CD4-positive, alpha-beta memory T cell (primary cell): ENCODE data around the gene WDR26. TPM values are rescaled to one million over a fixed set of nuclear protein-coding genes. Genes with fewer than 3 reads are reported as not detected.
A peak's percentile ranks its signal among the peaks of the same experiment; 100 is the strongest.
"Not testable (repeated sequence)": the region's sequence is repeated elsewhere in the genome, so short reads cannot be mapped to it uniquely, and the experiment has no call there.

ENCODE experiments used
- CTCF ChIA-PET: fragments of 350-600 bp; sonication (Branson Sonifier 250); formaldehyde crosslinking; loops from one replicate; lab custom pipeline; 2021; ENCODE audit warnings: inconsistent platforms; ENCODE audit not compliant: partially characterized antibody; lab: Charles Lee
- POLR2A ChIA-PET: fragments of 350-600 bp; sonication (Branson Sonifier 250); formaldehyde crosslinking; loops from one replicate; lab custom pipeline; 2021; ENCODE audit not compliant: partially characterized antibody; lab: Charles Lee
- DNase-seq, 5 donors: peaks; one replicate each; pipeline versions ENCODE4 v3.0.0 to v3.0.0-alpha.2; 2020 to 2022; ENCODE audit warnings: mixed read lengths in 1 of 5
- H3K27ac ChIP-seq: one replicate; pipeline ENCODE4 v1.7.0; 2013; ENCODE audit warnings: low read depth, low read length
- H3K27me3 ChIP-seq: 2 replicates; pipeline ENCODE4 v1.7.0; 2013; ENCODE audit warnings: mild to moderate bottlenecking, low read length, moderate library complexity; ENCODE audit not compliant: insufficient read depth
- H3K36me3 ChIP-seq: 2 replicates; pipeline ENCODE4 v1.7.0; 2013; ENCODE audit warnings: mild to moderate bottlenecking, low read length, moderate library complexity; ENCODE audit not compliant: insufficient read depth
- H3K4me1 ChIP-seq: 2 replicates; pipeline ENCODE4 v1.7.0; 2013; ENCODE audit warnings: mild to moderate bottlenecking, low read length, moderate library complexity; ENCODE audit not compliant: insufficient read depth
- H3K4me3 ChIP-seq, 2 donors: one replicate each; pipeline ENCODE4 v1.7.0; 2013; ENCODE audit warnings: low read length in 2 of 2, mild to moderate bottlenecking in 1 of 2
- H3K9me3 ChIP-seq, 2 donors: one replicate each; pipeline ENCODE4 v1.7.0; 2013; ENCODE audit warnings: low read length in 2 of 2, control low read depth in 1 of 2; ENCODE audit not compliant: control insufficient read depth in 1 of 2
- H3K27ac Mint-ChIP-seq, 7 donors: one replicate each; pipeline ENCODE4 v1.8.0; 2020 to 2021; ENCODE audit warnings: mixed read lengths in 7 of 7, mild to moderate bottlenecking in 6 of 7, inconsistent platforms in 3 of 7, moderate library complexity in 3 of 7
- H3K27me3 Mint-ChIP-seq, 2 donors: one replicate each; pipeline ENCODE4 v1.8.0; 2020 to 2021; ENCODE audit warnings: mixed read lengths in 2 of 2
- H3K36me3 Mint-ChIP-seq, 2 donors: one replicate each; pipeline ENCODE4 v1.8.0; 2020 to 2021; ENCODE audit warnings: mixed read lengths in 2 of 2, inconsistent platforms in 1 of 2, mild to moderate bottlenecking in 1 of 2
- H3K4me1 Mint-ChIP-seq, 4 donors: one replicate each; pipeline ENCODE4 v1.8.0; 2020 to 2021; ENCODE audit warnings: mixed read lengths in 4 of 4, mild to moderate bottlenecking in 1 of 4
- H3K4me3 Mint-ChIP-seq, 8 donors: one replicate each; pipeline ENCODE4 v1.8.0; 2020 to 2021; ENCODE audit warnings: mixed read lengths in 8 of 8, mild to moderate bottlenecking in 7 of 8, moderate library complexity in 6 of 8, inconsistent platforms in 3 of 8
- H3K9me3 Mint-ChIP-seq, 8 donors: one replicate each; pipeline ENCODE4 v1.8.0; 2020 to 2021; ENCODE audit warnings: mixed read lengths in 8 of 8, mild to moderate bottlenecking in 5 of 8, inconsistent platforms in 3 of 8, moderate library complexity in 1 of 8
- intact Hi-C: fragments of 100-400 bp; cut with micrococcal nuclease; formaldehyde crosslinking; loops from one replicate; pipeline ENCODE4 v1.15.1; 2023
- polyA plus RNA-seq, 2 donors: library from polyadenylated mRNA; unstranded; fragments of 300-500 nt; fragmentation: Illumina TruSeq; gene quantifications; one replicate each; pipeline ENCODE4 v1.2.3, GENCODE V29; 2021
- total RNA-seq, 2 experiments: library from RNA; stranded (reverse); gene quantifications; one replicate each; pipeline ENCODE4 v1.2.3, GENCODE V29; 2021

The WDR26 gene
- total and polyA plus RNA-seq, 4 experiments from 2014 or later = 2.9 to 123 (median 62.4) TPM

DNA sequence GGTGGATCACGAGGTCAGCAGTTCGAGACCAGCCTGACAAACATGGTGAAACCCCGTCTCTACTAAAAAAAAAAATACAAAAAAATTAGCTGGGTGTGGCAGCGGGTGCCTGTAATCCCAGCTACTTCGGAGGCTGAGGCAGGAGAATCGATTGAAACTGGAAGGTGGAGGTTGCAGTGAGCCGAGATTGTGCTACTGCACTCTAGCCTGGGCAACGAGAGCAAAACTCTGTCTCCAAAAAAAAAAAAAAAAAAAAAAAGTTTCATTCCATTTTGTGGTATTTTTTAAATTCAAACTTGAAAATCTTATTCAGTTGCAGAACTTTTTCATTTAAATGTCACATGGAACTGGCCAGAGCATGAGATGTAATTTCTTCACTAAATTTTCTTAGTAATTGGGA, 7.7 kb downstream of the WDR26 start:
- intact Hi-C loops, H3K27ac ChIP-seq, H3K4me3 ChIP-seq, H3K9me3 ChIP-seq, H3K27me3 Mint-ChIP-seq, H3K27me3 ChIP-seq, H3K9me3 Mint-ChIP-seq, DNase-seq, H3K4me3 Mint-ChIP-seq: not testable (repeated sequence)
- Mint-ChIP-seq H3K4me1 (peaks cover 32 to 63% (median 52%) of the 10 kb centered on the region in 4 donors), H3K36me3 (peaks cover 42 to 67% of the 10 kb centered on the region in 2 donors), H3K27ac (peak overlapping the region in 1 of 7 donors; percentile 56)
- ChIA-PET CTCF (interaction anchor here (1.0 to 9.7 kb wide), 2 partner anchors 11 to 30 kb away, joined by 5 to 79 read pairs; no protein-coding TSS in a partner anchor), POLR2A (interaction anchor here (0.9 kb wide), 1 partner anchor 30 kb away, joined by 3 read pairs; no protein-coding TSS in a partner anchor)
- Histone ChIP-seq H3K36me3 (peaks cover 34% of the 10 kb centered on the region), H3K4me1 (peaks cover 55% of the 10 kb centered on the region)

DNA sequence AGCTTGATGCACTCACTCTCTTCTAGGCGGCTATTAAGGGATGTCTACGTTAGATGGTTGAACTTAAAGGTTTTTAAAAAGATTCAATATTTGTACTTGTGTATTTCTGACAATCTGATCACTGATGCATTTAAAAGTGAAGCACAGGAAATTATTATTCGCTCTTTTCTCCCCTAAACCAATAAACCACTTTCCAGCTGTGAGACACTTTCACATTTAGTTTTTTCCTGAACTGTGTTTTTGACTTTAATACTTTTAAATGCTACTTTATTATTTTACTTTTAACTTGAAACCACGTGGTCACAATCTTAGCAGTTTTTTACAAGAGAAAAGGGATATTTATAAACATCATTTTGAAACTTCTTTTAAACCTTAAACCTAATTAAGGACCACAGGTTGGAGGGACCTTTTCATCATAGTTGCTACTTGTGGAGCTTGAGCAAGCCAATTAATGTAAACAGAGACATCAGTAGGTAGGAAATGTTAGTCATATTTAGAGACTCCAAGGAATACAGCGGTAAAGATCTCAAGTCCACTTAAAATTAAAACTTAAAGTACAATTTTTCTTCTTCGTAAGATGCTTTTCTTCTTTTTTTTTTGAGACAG, 9.2 kb downstream of the WDR26 start:
- no peaks in the 10 kb centered on the region for H3K9me3 Mint-ChIP-seq
- H3K4me1 Mint-ChIP-seq = peaks cover 23 to 51% (median 42%) of the 10 kb centered on the region in 4 donors
- POLR2A ChIA-PET = interaction anchor here (0.6 to 2.9 kb wide), 2 partner anchors 9 to 300 kb away, joined by 3 to 14 read pairs; partner anchors contain the start of gene WDR26
- peaks cover 41% of the 10 kb centered on the region for H3K4me1 ChIP-seq
- H3K27me3 Mint-ChIP-seq = no peaks in the 10 kb centered on the region
- H3K36me3 ChIP-seq = peaks cover 46% of the 10 kb centered on the region
- peaks cover 48 to 68% of the 10 kb centered on the region in 2 donors for H3K36me3 Mint-ChIP-seq
- H3K27me3 ChIP-seq = no peaks in the 10 kb centered on the region
- CTCF ChIA-PET = interaction anchor here (0.5 to 0.8 kb wide), 2 partner anchors 32 to 302 kb away, joined by 3 to 4 read pairs; no protein-coding TSS in a partner anchor
- no peak overlapping the region for H3K27ac ChIP-seq
- peak overlapping the region in 5 of 7 donors; percentile 1 to 62 (median 10) for H3K27ac Mint-ChIP-seq
- H3K4me3 ChIP-seq = no peak overlapping the region
- peak overlapping the region in 1 of 8 donors; percentile 28 for H3K4me3 Mint-ChIP-seq
- intact Hi-C loops = no loop called here
- H3K9me3 ChIP-seq = no peaks in the 10 kb centered on the region
- no peak for DNase-seq

DNA sequence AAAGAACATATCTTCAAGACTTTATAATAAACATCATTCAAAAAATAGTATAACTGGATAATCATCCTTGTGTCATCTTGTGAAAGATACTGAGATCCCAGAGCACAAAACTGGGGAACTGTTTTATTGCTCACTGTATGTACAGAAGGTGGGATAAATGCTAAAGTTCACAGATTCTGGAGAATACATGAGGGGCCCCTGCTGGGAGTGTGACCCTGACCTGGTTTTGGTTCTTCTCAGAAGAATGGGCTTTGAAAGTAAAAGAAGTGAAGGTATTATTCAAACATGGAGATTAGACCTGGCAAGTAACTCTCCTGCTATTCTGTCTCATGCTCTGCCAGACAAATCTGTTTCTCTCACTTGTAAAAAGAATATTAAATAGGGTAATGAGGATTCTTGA, 14.5 kb downstream of the WDR26 start:
- intact Hi-C loops = no loop called here
- H3K27me3 Mint-ChIP-seq = no peaks in the 10 kb centered on the region
- CTCF ChIA-PET = no interaction called here

DNA sequence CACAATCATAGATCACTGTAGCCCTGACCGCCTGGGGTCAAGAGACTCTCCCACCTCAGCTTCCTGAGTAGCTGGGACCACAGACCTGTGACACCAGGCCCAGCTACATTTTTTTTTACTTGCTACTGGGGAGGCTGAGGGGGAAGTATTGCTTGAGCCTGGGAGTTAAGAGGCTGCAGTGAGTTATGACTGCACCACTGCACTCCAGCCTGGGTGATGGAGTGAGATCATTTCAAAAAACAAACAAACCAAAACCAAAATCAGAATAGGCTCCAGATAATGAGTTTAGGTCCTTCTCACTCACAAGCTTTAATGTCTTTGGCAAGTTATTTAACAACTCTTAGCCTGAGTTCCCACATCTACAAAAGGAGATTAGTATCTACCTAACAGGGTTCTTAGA, 22.8 kb downstream of the WDR26 start:
- Histone ChIP-seq H3K4me3 (no peak overlapping the region), H3K36me3 (peaks cover 31% of the 10 kb centered on the region), H3K27me3 (no peaks in the 10 kb centered on the region), H3K4me1 (peaks cover 9% of the 10 kb centered on the region), H3K27ac (no peak overlapping the region), H3K9me3 (no peaks in the 10 kb centered on the region)
- peaks cover 27 to 54% of the 10 kb centered on the region in 2 donors for H3K36me3 Mint-ChIP-seq
- CTCF ChIA-PET = interaction anchor here (0.9 to 1.1 kb wide), 3 partner anchors 18 to 47 kb away, joined by 3 read pairs; no protein-coding TSS in a partner anchor
- H3K27ac Mint-ChIP-seq = peak overlapping the region in 3 of 7 donors; percentile 21 to 73 (median 70)
- intact Hi-C loops = loop anchor here (2.0 kb wide), 1 partner anchor 13 kb away; no protein-coding TSS in a partner anchor
- H3K4me3 Mint-ChIP-seq = no peak overlapping the region
- POLR2A ChIA-PET = interaction anchor here (1.1 to 1.8 kb wide), 2 partner anchors 10 to 32 kb away, joined by 3 to 5 read pairs; no protein-coding TSS in a partner anchor
- DNase-seq = no peak
- H3K9me3 Mint-ChIP-seq = peaks cover 0 to 1% (median 0%) of the 10 kb centered on the region in 8 donors
- peaks cover 16 to 34% (median 24%) of the 10 kb centered on the region in 4 donors for H3K4me1 Mint-ChIP-seq
- H3K27me3 Mint-ChIP-seq = no peaks in the 10 kb centered on the region

More for the DNA sequence above, 14.5 kb downstream of the WDR26 start:
- Mint-ChIP-seq H3K36me3 (peaks cover 65 to 84% of the 10 kb centered on the region in 2 donors), H3K4me1 (peaks cover 15 to 36% (median 29%) of the 10 kb centered on the region in 4 donors), H3K9me3 (no peaks in the 10 kb centered on the region), H3K27ac (peak overlapping the region in 1 of 7 donors; percentile 42), H3K4me3 (no peak overlapping the region)
- Histone ChIP-seq H3K4me1 (peaks cover 7% of the 10 kb centered on the region), H3K27ac (no peak overlapping the region), H3K27me3 (no peaks in the 10 kb centered on the region), H3K4me3 (no peak overlapping the region), H3K9me3 (no peaks in the 10 kb centered on the region), H3K36me3 (peaks cover 73% of the 10 kb centered on the region)
- no peak for DNase-seq
- POLR2A ChIA-PET = interaction anchor here (0.9 kb wide), 1 partner anchor 37 kb away, joined by 4 read pairs; no protein-coding TSS in a partner anchor

DNA sequence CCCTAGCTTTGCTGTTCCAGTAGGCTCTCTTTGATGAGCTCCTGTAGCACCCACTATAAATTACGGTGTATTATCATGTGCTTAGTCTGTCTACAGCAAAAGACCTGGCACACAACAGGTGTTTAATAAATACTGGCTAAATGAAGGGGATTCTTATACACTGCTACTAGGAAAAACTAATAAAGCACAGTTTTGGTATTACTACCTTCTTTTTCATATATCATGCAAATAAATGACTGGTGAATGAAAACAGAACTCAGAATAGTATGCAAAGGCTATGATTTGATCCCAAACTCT, 26.4 kb downstream of the WDR26 start:
- peaks cover 27 to 46% (median 35%) of the 10 kb centered on the region in 4 donors for H3K4me1 Mint-ChIP-seq
- H3K36me3 Mint-ChIP-seq = peaks cover 37 to 66% of the 10 kb centered on the region in 2 donors
- no peak overlapping the region for H3K4me3 Mint-ChIP-seq
- H3K9me3 Mint-ChIP-seq = no peaks in the 10 kb centered on the region
- H3K27me3 ChIP-seq = no peaks in the 10 kb centered on the region
- H3K4me1 ChIP-seq = peaks cover 9% of the 10 kb centered on the region
- ChIA-PET CTCF (interaction anchor here (0.8 kb wide), 1 partner anchor 10 kb away, joined by 3 read pairs; no protein-coding TSS in a partner anchor), POLR2A (interaction anchor here (0.8 to 1.2 kb wide), 2 partner anchors 22 to 49 kb away, joined by 3 read pairs; no protein-coding TSS in a partner anchor)
- H3K27me3 Mint-ChIP-seq = no peaks in the 10 kb centered on the region
- no peak overlapping the region for H3K27ac ChIP-seq
- H3K27ac Mint-ChIP-seq = no peak overlapping the region
- H3K36me3 ChIP-seq = peaks cover 54% of the 10 kb centered on the region
- intact Hi-C loops = no loop called here
- no peaks in the 10 kb centered on the region for H3K9me3 ChIP-seq
- H3K4me3 ChIP-seq = no peak overlapping the region
- no peak for DNase-seq

DNA sequence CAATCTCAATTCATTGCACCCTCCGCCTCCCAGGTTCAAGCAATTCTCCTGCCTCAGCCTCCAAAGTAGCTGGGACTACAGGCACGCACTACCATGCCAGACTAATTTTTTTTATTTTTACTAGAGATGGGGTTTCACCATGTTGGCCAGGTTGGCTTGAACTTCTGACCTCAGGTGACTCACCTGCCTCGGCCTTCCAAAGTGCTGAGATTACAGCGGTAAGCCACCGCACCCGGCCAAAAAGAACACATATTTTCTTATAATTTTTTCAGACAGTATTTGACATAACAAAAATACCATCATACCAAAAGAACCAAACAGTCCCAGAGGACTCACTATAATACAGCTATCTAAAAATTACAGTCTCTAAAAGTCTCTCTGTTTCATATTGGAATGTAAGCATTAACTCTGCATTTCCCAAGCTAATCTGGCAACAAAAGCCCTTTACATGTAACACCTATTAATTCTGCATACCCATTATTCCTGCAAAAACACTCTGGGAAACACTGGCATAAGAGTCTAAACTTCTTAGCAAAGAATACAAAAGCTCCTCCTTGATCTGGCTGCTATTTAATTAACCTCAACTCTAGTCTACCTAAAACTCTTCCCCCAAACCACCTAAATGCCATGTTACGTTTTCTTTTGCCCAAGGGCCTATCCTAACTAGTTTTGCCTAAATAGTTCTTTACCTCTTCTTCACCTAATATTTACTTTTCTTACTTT, 26.9 kb downstream of the WDR26 start:
- H3K9me3 Mint-ChIP-seq = no peaks in the 10 kb centered on the region
- DNase-seq = no peak
- no peak overlapping the region for H3K4me3 Mint-ChIP-seq
- POLR2A ChIA-PET = interaction anchor here (0.8 to 1.2 kb wide), 2 partner anchors 22 to 50 kb away, joined by 3 read pairs; no protein-coding TSS in a partner anchor
- CTCF ChIA-PET = interaction anchor here (0.6 to 0.8 kb wide), 2 partner anchors 10 to 50 kb away, joined by 3 read pairs; no protein-coding TSS in a partner anchor
- H3K9me3 ChIP-seq = no peaks in the 10 kb centered on the region
- peak overlapping the region in 2 of 7 donors; percentile 4 to 33 for H3K27ac Mint-ChIP-seq
- H3K36me3 Mint-ChIP-seq = peaks cover 37 to 70% of the 10 kb centered on the region in 2 donors
- peaks cover 27 to 46% (median 36%) of the 10 kb centered on the region in 4 donors for H3K4me1 Mint-ChIP-seq
- no peaks in the 10 kb centered on the region for H3K27me3 Mint-ChIP-seq
- H3K36me3 ChIP-seq = peaks cover 56% of the 10 kb centered on the region
- no peak overlapping the region for H3K4me3 ChIP-seq
- H3K27ac ChIP-seq = no peak overlapping the region
- intact Hi-C loops = no loop called here
- H3K4me1 ChIP-seq = peaks cover 9% of the 10 kb centered on the region
- H3K27me3 ChIP-seq = no peaks in the 10 kb centered on the region
